AG04449 (cell line): Measurements from ENCODE around the gene ZNF438.

Experiments used
- CTCF ChIA-PET: fragments of 350-600 bp; formaldehyde crosslinking; extraction: SDS; loops from one replicate; lab custom pipeline; 2021; ENCODE audit warnings: antibody characterized with exemption; lab: Yijun Ruan, JAX
- POLR2A ChIA-PET: fragments of 400-600, 350-600 bp; formaldehyde crosslinking; extraction: SDS; loops from one replicate; lab custom pipeline; 2020; ENCODE audit warnings: antibody characterized with exemption, inconsistent platforms; lab: Yijun Ruan, JAX
- DNase-seq: peaks from one replicate; pipeline ENCODE4 v3.0.0-alpha.2; 2010; ENCODE audit warnings: low read depth, low spot score
- H3K4me3 ChIP-seq: 2 replicates; pipeline ENCODE4 v1.5.1; 2011; ENCODE audit warnings: low read depth, mild to moderate bottlenecking, control low read depth, low read length
- CTCF ChIP-seq: IDR thresholded peaks from one replicate; pipeline ENCODE4 v1.5.1; 2011; ENCODE audit warnings: mild to moderate bottlenecking, moderate library complexity, low read length, control low read depth, inconsistent platforms; ENCODE audit not compliant: insufficient read depth; ENCODE audit errors: missing control alignments

Gene ZNF438

GRCh38 chr10:30861221-30861620 lies 170.4 kb downstream of the ZNF438 start:
- ChIA-PET POLR2A (no interaction called here), CTCF (no interaction called here)
- no peak for TF ChIP-seq CTCF
- DNase-seq, result no peak
- H3K4me3 ChIP-seq, result no peak overlapping the region

DNA sequence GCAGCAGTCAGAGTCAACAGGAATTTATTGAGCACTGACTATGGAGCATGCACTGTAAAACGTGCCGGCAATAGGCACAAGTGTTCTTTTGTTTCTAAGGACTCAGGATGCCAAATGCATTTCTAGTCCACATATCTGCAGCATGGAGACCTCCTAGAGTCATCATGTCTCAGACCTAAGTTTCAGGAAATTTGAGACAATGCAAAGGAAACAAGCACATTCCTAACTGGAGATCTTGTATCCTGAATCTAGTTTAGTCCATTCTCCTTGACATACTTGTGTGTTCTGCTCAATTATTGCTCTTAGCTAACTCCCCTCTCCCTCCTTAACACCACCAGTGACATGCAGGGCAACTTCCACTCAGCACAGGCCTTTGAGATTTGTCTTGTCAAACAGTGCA lies 173.2 kb downstream of the ZNF438 start:
- ChIA-PET CTCF (interaction anchor here (0.7 kb wide), 1 partner anchor 9 kb away, joined by 3 read pairs; no protein-coding TSS in a partner anchor), POLR2A (no interaction called here)
- no peak for TF ChIP-seq CTCF
- DNase-seq, result no peak
- no peak overlapping the region for H3K4me3 ChIP-seq

DNA sequence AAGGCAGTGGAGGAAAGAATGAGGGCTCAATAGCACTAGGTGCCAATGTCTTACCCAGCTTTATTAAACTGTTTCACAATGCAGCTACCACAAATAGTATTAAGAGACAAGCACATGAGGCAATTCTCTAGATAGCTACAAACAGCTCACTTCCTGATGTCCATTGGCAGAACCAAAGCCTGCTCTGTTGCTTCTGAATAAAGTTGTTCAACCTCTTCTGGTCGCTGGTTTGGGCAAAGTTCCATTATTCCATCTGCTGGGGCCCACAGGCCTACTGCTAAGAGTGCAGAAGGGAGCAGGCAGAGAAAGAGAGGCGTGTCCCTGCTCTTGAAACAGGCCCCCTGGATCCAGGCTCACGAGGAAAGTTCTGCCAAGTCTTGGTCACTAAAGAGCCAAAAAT lies 173.9 kb downstream of the ZNF438 start:
- no peak overlapping the region for H3K4me3 ChIP-seq
- ChIA-PET POLR2A (no interaction called here), CTCF (no interaction called here)
- no peak for TF ChIP-seq CTCF
- DNase-seq, result peak; percentile 31

- CTCF ChIA-PET, result interaction anchor here (1.0 to 1.5 kb wide), 3 partner anchors 9 to 74 kb away, joined by 3 to 5 read pairs (median 3); no protein-coding TSS in a partner anchor
- POLR2A ChIA-PET, result no interaction called here
- no peak overlapping the region for H3K4me3 ChIP-seq
- TF ChIP-seq CTCF, result no peak
- no peak for DNase-seq
Measured at GRCh38 chr10:30855131-30855530, 176.5 kb downstream of the ZNF438 start.

DNA sequence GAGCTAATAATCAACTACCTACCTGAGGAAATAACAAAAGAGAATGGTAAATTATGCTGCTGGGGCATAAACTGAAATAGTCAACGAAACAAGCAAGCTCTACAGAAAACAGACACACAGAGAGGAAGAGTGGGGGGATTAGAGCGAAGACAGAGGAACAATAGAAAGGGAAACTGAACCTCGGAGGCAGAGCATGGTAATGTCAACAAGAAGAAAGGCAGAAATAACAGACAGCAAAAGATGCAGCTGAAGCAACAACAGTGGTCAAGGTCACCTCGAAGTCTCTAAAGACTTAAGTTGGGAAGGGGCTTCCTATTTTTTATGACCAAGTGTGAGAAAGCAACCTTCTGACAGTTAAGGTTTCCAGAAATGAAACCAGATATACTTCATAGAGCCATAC lies 177.0 kb downstream of the ZNF438 start:
- TF ChIP-seq CTCF, result no peak
- ChIA-PET CTCF (interaction anchor here (1.0 to 1.5 kb wide), 3 partner anchors 10 to 74 kb away, joined by 3 to 5 read pairs (median 3); no protein-coding TSS in a partner anchor), POLR2A (no interaction called here)
- no peak for DNase-seq
- no peak overlapping the region for H3K4me3 ChIP-seq

GRCh38 chr10:30853066-30853465 lies 178.6 kb downstream of the ZNF438 start:
- CTCF ChIA-PET, result no interaction called here
- no peak overlapping the region for H3K4me3 ChIP-seq
- DNase-seq, result no peak
- no peak for TF ChIP-seq CTCF
- POLR2A ChIA-PET, result no interaction called here
